H9 (cell line): Measurements from ENCODE around the gene NDUFC2. TPM values are rescaled to one million over a fixed set of nuclear protein-coding genes. Genes with fewer than 3 reads are reported as not detected.

Experiments
- DNase-seq: peaks from one replicate; pipeline ENCODE4 v3.0.0-alpha.2; 2017
- H2AFZ ChIP-seq: one replicate; pipeline ENCODE4 v1.6.1; 2013; ENCODE audit warnings: mild to moderate bottlenecking, low read length, control low read depth, moderate library complexity
- H2AK5ac ChIP-seq: 2 replicates; pipeline ENCODE4 v1.6.1; 2013; ENCODE audit warnings: low read length, control low read depth, mixed read lengths; ENCODE audit not compliant: insufficient read length
- H2BK120ac ChIP-seq: one replicate; pipeline ENCODE4 v1.6.1; 2013; ENCODE audit warnings: low read depth, mild to moderate bottlenecking, low read length, control low read depth, inconsistent platforms; ENCODE audit not compliant: poor library complexity, severe bottlenecking
- H2BK12ac ChIP-seq: 2 replicates; pipeline ENCODE4 v1.6.1; 2013; ENCODE audit warnings: low read length, control low read depth, mixed read lengths, low read depth; ENCODE audit not compliant: insufficient read length
- H2BK15ac ChIP-seq: 2 replicates; pipeline ENCODE4 v1.6.1; 2013; ENCODE audit warnings: low read depth, low read length, control low read depth
- H2BK20ac ChIP-seq: one replicate; pipeline ENCODE4 v1.6.1; 2013; ENCODE audit warnings: low read depth, mild to moderate bottlenecking, low read length, control low read depth, inconsistent platforms; ENCODE audit not compliant: poor library complexity, severe bottlenecking
- H2BK5ac ChIP-seq: 2 replicates; pipeline ENCODE4 v1.6.1; 2013; ENCODE audit warnings: low read length, control low read depth, mixed read lengths; ENCODE audit not compliant: insufficient read length
- H3K14ac ChIP-seq: 2 replicates; pipeline ENCODE4 v1.6.1; 2013; ENCODE audit warnings: low read length, control low read depth; ENCODE audit not compliant: insufficient read depth
- H3K18ac ChIP-seq: 2 replicates; pipeline ENCODE4 v1.6.1; 2013; ENCODE audit warnings: low read depth, mild to moderate bottlenecking, mixed read lengths, low read length, control low read depth; ENCODE audit not compliant: insufficient read length
- H3K23ac ChIP-seq: 2 replicates; pipeline ENCODE4 v1.6.1; 2013; ENCODE audit warnings: low read length, control low read depth, mixed read lengths, low read depth; ENCODE audit not compliant: insufficient read length
- H3K23me2 ChIP-seq: 2 replicates; pipeline ENCODE4 v1.6.1; 2013; ENCODE audit warnings: low read depth, mild to moderate bottlenecking, mixed read lengths, low read length, control low read depth; ENCODE audit not compliant: insufficient read length, poor library complexity, severe bottlenecking
- H3K27ac ChIP-seq: 2 replicates; pipeline ENCODE4 v1.5.1; 2013; ENCODE audit warnings: low read length, control low read depth, mixed read lengths, low read depth; ENCODE audit not compliant: insufficient read length
- H3K27me3 ChIP-seq: 2 replicates; pipeline ENCODE4 v1.6.1; 2013; ENCODE audit warnings: low read length, control low read depth, inconsistent platforms; ENCODE audit not compliant: insufficient read depth
- H3K4ac ChIP-seq: 2 replicates; pipeline ENCODE4 v1.6.1; 2013; ENCODE audit warnings: low read depth, mild to moderate bottlenecking, control low read depth, inconsistent platforms, low read length, moderate library complexity
- H3K4me1 ChIP-seq: 2 replicates; pipeline ENCODE4 v1.6.1; 2013; ENCODE audit warnings: low read length, control low read depth, inconsistent platforms; ENCODE audit not compliant: insufficient read depth
- H3K4me2 ChIP-seq: 2 replicates; pipeline ENCODE4 v1.6.1; 2013; ENCODE audit warnings: low read length, control low read depth, mixed read lengths; ENCODE audit not compliant: insufficient read length, insufficient read depth
- H3K56ac ChIP-seq: 2 replicates; pipeline ENCODE4 v1.6.1; 2013; ENCODE audit warnings: low read depth, mild to moderate bottlenecking, mixed read lengths, low read length, control low read depth; ENCODE audit not compliant: insufficient read length
- H3K79me1 ChIP-seq: 2 replicates; pipeline ENCODE4 v1.6.1; 2013; ENCODE audit warnings: low read depth, mild to moderate bottlenecking, moderate library complexity, low read length, control low read depth, inconsistent platforms; ENCODE audit not compliant: insufficient read depth, poor library complexity, severe bottlenecking
- H3K79me2 ChIP-seq: 2 replicates; pipeline ENCODE4 v1.6.1; 2013; ENCODE audit warnings: low read length, control low read depth, inconsistent platforms; ENCODE audit not compliant: insufficient read depth
- H3K9ac ChIP-seq: 2 replicates; pipeline ENCODE4 v1.6.1; 2013; ENCODE audit warnings: low read length, control low read depth, mixed read lengths; ENCODE audit not compliant: insufficient read length; ENCODE audit errors: extremely low read depth
- H3K9me3 ChIP-seq: one replicate; pipeline ENCODE4 v1.6.1; 2013; ENCODE audit warnings: low read depth, low read length, inconsistent platforms; ENCODE audit not compliant: control insufficient read depth
- H3T11ph ChIP-seq: one replicate; pipeline ENCODE4 v1.6.1; 2013; ENCODE audit warnings: mild to moderate bottlenecking, low read length, control low read depth, inconsistent platforms
- H4K20me1 ChIP-seq: one replicate; pipeline ENCODE4 v1.6.1; 2013; ENCODE audit not compliant: control insufficient read depth, insufficient read length, insufficient read depth
- H4K5ac ChIP-seq: 2 replicates; pipeline ENCODE4 v1.6.1; 2013; ENCODE audit warnings: low read depth, mild to moderate bottlenecking, mixed read lengths, low read length, control low read depth; ENCODE audit not compliant: insufficient read length
- H4K8ac ChIP-seq: replicated peaks from 2 replicates; pipeline ENCODE4 v1.6.1; 2013; ENCODE audit warnings: low read length, control low read depth, mixed read lengths, low read depth; ENCODE audit not compliant: insufficient read length
- H4K91ac ChIP-seq: 2 replicates; pipeline ENCODE4 v1.6.1; 2013; ENCODE audit warnings: low read depth, mild to moderate bottlenecking, moderate library complexity, mixed read lengths, low read length, control low read depth; ENCODE audit not compliant: insufficient read length
- H3K27ac Mint-ChIP-seq, 3 experiments: 2 replicates in 2 of 3; 3 replicates in 1 of 3; pipeline ENCODE4 v1.8.0; 2020 to 2021; ENCODE audit warnings: mixed read lengths in 3 of 3, mild to moderate bottlenecking in 1 of 3, moderate library complexity in 1 of 3
- H3K27me3 Mint-ChIP-seq: 2 replicates; pipeline ENCODE4 v1.8.0; 2021; ENCODE audit warnings: low read depth, mild to moderate bottlenecking, moderate library complexity, mixed read lengths
- H3K36me3 Mint-ChIP-seq, 3 experiments: 2 replicates in 2 of 3; 3 replicates in 1 of 3; pipeline ENCODE4 v1.8.0; 2020 to 2021; ENCODE audit warnings: low read depth in 3 of 3, mixed read lengths in 3 of 3; ENCODE audit not compliant: insufficient read depth in 1 of 3
- H3K4me1 Mint-ChIP-seq, 2 experiments: 2 replicates each; pipeline ENCODE4 v1.8.0; 2020; ENCODE audit warnings: mixed read lengths in 2 of 2
- H3K4me3 Mint-ChIP-seq, 2 experiments: 2 replicates in 1 of 2; 3 replicates in 1 of 2; pipeline ENCODE4 v1.8.0; 2020 to 2021; ENCODE audit warnings: mild to moderate bottlenecking in 2 of 2, mixed read lengths in 2 of 2, moderate library complexity in 1 of 2
- H3K9me3 Mint-ChIP-seq, 2 experiments: 2 replicates in 1 of 2; 3 replicates in 1 of 2; pipeline ENCODE4 v1.8.0; 2020; ENCODE audit warnings: mild to moderate bottlenecking in 2 of 2, mixed read lengths in 2 of 2, moderate library complexity in 1 of 2
- WGBS: extraction: QIAGEN DNeasy Blood & Tissue Kit; methylation state at CpG from one replicate; pipeline ENCODE4 v1.1.7; 2013; ENCODE audit warnings: missing lambda C conversion rate, low lambda C conversion rate, mixed read lengths; ENCODE audit not compliant: insufficient read length; ENCODE audit errors: extremely low coverage; 5-methylcytosine and 5-hydroxymethylcytosine counted together
- total RNA-seq: library from RNA; stranded (reverse); gene quantifications from 2 replicates; pipeline ENCODE4 v1.2.1, GENCODE V29; 2021
- TF ChIP-seq, protein P1 (sequence below): fragments of 200-600 bp; sonication (generic); conservative IDR thresholded peaks from 3 replicates; pipeline ENCODE4 v1.8.0; 2021; ENCODE audit warnings: antibody characterized with exemption, mild to moderate bottlenecking

NDUFC2 gene
- total RNA-seq, 1 experiment from 2014 or later, result 247 TPM

DNA sequence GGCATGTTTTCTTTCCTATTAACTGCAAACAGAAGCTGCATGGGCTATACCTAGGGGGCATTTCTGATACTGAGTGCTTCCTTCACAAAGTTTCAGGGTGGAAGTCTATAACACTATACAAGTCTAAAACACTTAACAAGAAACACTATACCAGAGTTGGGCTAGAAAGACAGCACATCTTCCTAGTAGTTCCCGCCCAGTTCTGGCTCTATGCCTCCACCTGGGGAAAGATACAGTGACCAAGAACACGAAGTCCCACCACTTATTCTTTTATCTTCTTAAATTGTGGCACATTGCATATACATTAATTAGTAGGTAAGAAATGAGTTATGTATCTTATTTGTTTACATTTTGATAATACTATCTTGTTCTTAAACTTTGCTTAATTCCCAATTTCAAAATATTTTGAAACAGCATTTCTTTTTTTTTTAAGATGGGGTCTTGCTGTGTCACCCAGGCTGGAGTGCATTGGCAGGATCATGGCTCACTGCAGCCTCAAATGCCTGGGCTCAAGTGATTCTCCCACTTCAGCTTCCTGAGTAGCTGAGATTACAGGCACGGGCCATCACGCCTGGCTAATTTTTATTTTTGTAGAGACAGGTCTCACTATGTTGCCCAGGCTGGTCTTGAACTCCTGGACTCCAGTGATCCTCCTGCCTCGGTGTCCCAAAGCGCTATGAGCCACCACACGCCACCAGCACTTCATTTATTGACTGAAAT lies 18.2 kb upstream of the NDUFC2 start:
- H3K4me1 Mint-ChIP-seq, result no peaks in the 10 kb centered on the region
- TF ChIP-seq, protein P1, sequence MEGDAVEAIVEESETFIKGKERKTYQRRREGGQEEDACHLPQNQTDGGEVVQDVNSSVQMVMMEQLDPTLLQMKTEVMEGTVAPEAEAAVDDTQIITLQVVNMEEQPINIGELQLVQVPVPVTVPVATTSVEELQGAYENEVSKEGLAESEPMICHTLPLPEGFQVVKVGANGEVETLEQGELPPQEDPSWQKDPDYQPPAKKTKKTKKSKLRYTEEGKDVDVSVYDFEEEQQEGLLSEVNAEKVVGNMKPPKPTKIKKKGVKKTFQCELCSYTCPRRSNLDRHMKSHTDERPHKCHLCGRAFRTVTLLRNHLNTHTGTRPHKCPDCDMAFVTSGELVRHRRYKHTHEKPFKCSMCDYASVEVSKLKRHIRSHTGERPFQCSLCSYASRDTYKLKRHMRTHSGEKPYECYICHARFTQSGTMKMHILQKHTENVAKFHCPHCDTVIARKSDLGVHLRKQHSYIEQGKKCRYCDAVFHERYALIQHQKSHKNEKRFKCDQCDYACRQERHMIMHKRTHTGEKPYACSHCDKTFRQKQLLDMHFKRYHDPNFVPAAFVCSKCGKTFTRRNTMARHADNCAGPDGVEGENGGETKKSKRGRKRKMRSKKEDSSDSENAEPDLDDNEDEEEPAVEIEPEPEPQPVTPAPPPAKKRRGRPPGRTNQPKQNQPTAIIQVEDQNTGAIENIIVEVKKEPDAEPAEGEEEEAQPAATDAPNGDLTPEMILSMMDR, result no peak

More for the DNA sequence above, 18.2 kb upstream of the NDUFC2 start:
- Histone ChIP-seq H3K56ac (no peak overlapping the region), H4K20me1 (no peaks in the 10 kb centered on the region), H4K91ac (no peak overlapping the region), H3K4me2 (no peak overlapping the region), H3K79me1 (no peaks in the 10 kb centered on the region), H3K14ac (no peak overlapping the region), H3K27me3 (no peaks in the 10 kb centered on the region), H2AK5ac (no peak overlapping the region), H2BK5ac (no peak overlapping the region), H3T11ph (no peak overlapping the region), H3K4ac (no peak overlapping the region), H2AFZ (no peak overlapping the region), H2BK15ac (no peak overlapping the region), H3K23me2 (no peaks in the 10 kb centered on the region), H4K8ac (no peak overlapping the region), H2BK120ac (no peak overlapping the region), H3K9me3 (no peaks in the 10 kb centered on the region), H3K9ac (no peak overlapping the region), H3K27ac (no peak overlapping the region), H2BK20ac (no peak overlapping the region), H3K79me2 (no peaks in the 10 kb centered on the region), H3K4me1 (no peaks in the 10 kb centered on the region), H2BK12ac (no peak overlapping the region), H3K18ac (no peak overlapping the region), H4K5ac (no peak overlapping the region), H3K23ac (no peak overlapping the region)
- WGBS, result no CpG with 5 or more reads among the region's 7 CpGs
- Mint-ChIP-seq H3K27me3 (no peaks in the 10 kb centered on the region), H3K9me3 (no peaks in the 10 kb centered on the region), H3K4me3 (no peak overlapping the region), H3K36me3 (peaks cover 7 to 50% (median 31%) of the 10 kb centered on the region in 3 experiments; a peak in 6 of 7 replicates), H3K27ac (no peak overlapping the region)
- no peak for DNase-seq
